Chondrocyte (in vitro differentiated cells): Measurements from ENCODE around the gene PHTF2. TPM values are rescaled to one million over a fixed set of nuclear protein-coding genes. Genes with fewer than 3 reads are reported as not detected.

ENCODE experiments used
- DNase-seq: peaks from one replicate; pipeline ENCODE4 v3.0.0; 2021; ENCODE audit warnings: mixed read lengths, low spot score
- H3K27ac Mint-ChIP-seq: one replicate; pipeline ENCODE4 v1.8.0; 2021; ENCODE audit warnings: mild to moderate bottlenecking, moderate library complexity, mixed read lengths; ENCODE audit not compliant: unreplicated experiment
- H3K27me3 Mint-ChIP-seq: 2 replicates; pipeline ENCODE4 v1.8.0; 2021; ENCODE audit warnings: low read depth, mixed read lengths
- H3K36me3 Mint-ChIP-seq: 2 replicates; pipeline ENCODE4 v1.8.0; 2021; ENCODE audit warnings: low read depth, mixed read lengths
- H3K4me1 Mint-ChIP-seq: 2 replicates; pipeline ENCODE4 v1.8.0; 2021; ENCODE audit warnings: low read depth, mild to moderate bottlenecking, mixed read lengths
- H3K4me3 Mint-ChIP-seq: one replicate; pipeline ENCODE4 v1.8.0; 2021; ENCODE audit warnings: mild to moderate bottlenecking, moderate library complexity, mixed read lengths; ENCODE audit not compliant: unreplicated experiment
- H3K9me3 Mint-ChIP-seq: 2 replicates; pipeline ENCODE4 v1.8.0; 2021; ENCODE audit warnings: low read depth, mixed read lengths
- CTCF ChIP-seq: fragments of 200-600 bp; sonication (generic); IDR thresholded peaks from 2 replicates; pipeline ENCODE4 v1.5.0; 2021; ENCODE audit warnings: antibody characterized with exemption, mild to moderate bottlenecking, moderate library complexity
- total RNA-seq: library from RNA; stranded (reverse); gene quantifications from 3 replicates; pipeline ENCODE4 v1.2.1, GENCODE V29; 2021

The PHTF2 gene
- total RNA-seq, 1 donor from 2014 or later = 52.6 TPM

GRCh38 chr7:77918676-77919075 is 120.1 kb downstream of the PHTF2 start:
- no peak for TF ChIP-seq CTCF
- DNase-seq = no peak
- Mint-ChIP-seq H3K4me1 (peaks cover 6% of the 10 kb centered on the region), H3K27ac (no peak overlapping the region), H3K36me3 (no peaks in the 10 kb centered on the region), H3K27me3 (no peaks in the 10 kb centered on the region), H3K9me3 (no peaks in the 10 kb centered on the region), H3K4me3 (no peak overlapping the region)

- H3K36me3 Mint-ChIP-seq = peaks cover 2% of the 10 kb centered on the region
- no peaks in the 10 kb centered on the region for H3K4me1 Mint-ChIP-seq
- no peak overlapping the region for H3K27ac Mint-ChIP-seq
- H3K9me3 Mint-ChIP-seq = no peaks in the 10 kb centered on the region
- no peak for TF ChIP-seq CTCF
- no peak for DNase-seq
- H3K4me3 Mint-ChIP-seq = no peak overlapping the region
- no peaks in the 10 kb centered on the region for H3K27me3 Mint-ChIP-seq
Measured at GRCh38 chr7:77923419-77923818, 124.8 kb downstream of the PHTF2 start.

GRCh38 chr7:77930496-77930895 is 131.9 kb downstream of the PHTF2 start:
- H3K4me1 Mint-ChIP-seq = peaks cover 8% of the 10 kb centered on the region
- TF ChIP-seq CTCF = no peak
- DNase-seq = no peak
- no peaks in the 10 kb centered on the region for H3K9me3 Mint-ChIP-seq
- H3K4me3 Mint-ChIP-seq = no peak overlapping the region
- peaks cover 6% of the 10 kb centered on the region for H3K36me3 Mint-ChIP-seq
- no peak overlapping the region for H3K27ac Mint-ChIP-seq
- H3K27me3 Mint-ChIP-seq = no peaks in the 10 kb centered on the region

- DNase-seq = no peak
- no peaks in the 10 kb centered on the region for H3K9me3 Mint-ChIP-seq
- peaks cover 6% of the 10 kb centered on the region for H3K36me3 Mint-ChIP-seq
- peaks cover 8% of the 10 kb centered on the region for H3K4me1 Mint-ChIP-seq
- TF ChIP-seq CTCF = no peak
- H3K4me3 Mint-ChIP-seq = no peak overlapping the region
- H3K27me3 Mint-ChIP-seq = no peaks in the 10 kb centered on the region
- no peak overlapping the region for H3K27ac Mint-ChIP-seq
Measured at GRCh38 chr7:77931841-77932240, 133.3 kb downstream of the PHTF2 start.

GRCh38 chr7:77933394-77933793 is 134.8 kb downstream of the PHTF2 start:
- TF ChIP-seq CTCF = no peak
- Mint-ChIP-seq H3K9me3 (no peaks in the 10 kb centered on the region), H3K4me3 (no peak overlapping the region), H3K27me3 (no peaks in the 10 kb centered on the region), H3K36me3 (peaks cover 4% of the 10 kb centered on the region), H3K27ac (no peak overlapping the region), H3K4me1 (peaks cover 8% of the 10 kb centered on the region)
- DNase-seq = no peak
